MCF 10A (cell line): ENCODE measurements around the gene NTM. TPM values are rescaled to one million over a fixed set of nuclear protein-coding genes. Genes with fewer than 3 reads are reported as not detected.
"Not testable (repeated sequence)": the region's sequence is repeated elsewhere in the genome, so short reads cannot be mapped to it uniquely, and the experiment has no call there.

Source experiments
- BruUV-seq: library from RNA; stranded (reverse); fragments of 400-500 nt; replicated peaks from 2 replicates; lab custom pipeline; 2021; lab: Mats Ljungman, UMichigan
- CTCF ChIA-PET: fragments of 300-600 bp; sonication (Branson Sonifier 250); formaldehyde crosslinking; extraction: SDS; loops from one replicate; lab custom pipeline; 2021; ENCODE audit warnings: antibody characterized with exemption, inconsistent platforms; lab: Yijun Ruan, JAX
- POLR2A ChIA-PET: fragments of 300-600, 350-650 bp; sonication (Branson Sonifier 250); formaldehyde crosslinking; extraction: SDS; loops from one replicate; lab custom pipeline; 2020; ENCODE audit warnings: antibody characterized with exemption, inconsistent platforms; lab: Yijun Ruan, JAX
- DNase-seq: peaks from one replicate; pipeline ENCODE4 v3.0.0-alpha.2; 2018; ENCODE audit not compliant: unreplicated experiment
- H3K27ac Mint-ChIP-seq: one replicate; pipeline ENCODE4 v1.8.0; 2022; ENCODE audit warnings: mild to moderate bottlenecking, low read depth, mixed read lengths; ENCODE audit not compliant: unreplicated experiment
- H3K27me3 Mint-ChIP-seq: one replicate; pipeline ENCODE4 v1.8.0; 2022; ENCODE audit warnings: mixed read lengths; ENCODE audit not compliant: insufficient read depth, unreplicated experiment
- H3K36me3 Mint-ChIP-seq: one replicate; pipeline ENCODE4 v1.8.0; 2022; ENCODE audit warnings: mild to moderate bottlenecking, moderate library complexity, mixed read lengths; ENCODE audit not compliant: insufficient read depth, unreplicated experiment
- H3K4me1 Mint-ChIP-seq: one replicate; pipeline ENCODE4 v1.8.0; 2022; ENCODE audit warnings: mixed read lengths; ENCODE audit not compliant: insufficient read depth, unreplicated experiment
- H3K4me3 Mint-ChIP-seq: one replicate; pipeline ENCODE4 v1.8.0; 2022; ENCODE audit warnings: mild to moderate bottlenecking, moderate library complexity, mixed read lengths; ENCODE audit not compliant: unreplicated experiment
- H3K9me3 Mint-ChIP-seq: one replicate; pipeline ENCODE4 v1.8.0; 2022; ENCODE audit warnings: mixed read lengths; ENCODE audit not compliant: unreplicated experiment
- CTCF ChIP-seq: fragments of 200-600 bp; IDR thresholded peaks from one replicate; pipeline ENCODE4 v1.8.0; 2022; ENCODE audit warnings: antibody characterized with exemption, mild to moderate bottlenecking; ENCODE audit not compliant: unreplicated experiment
- intact Hi-C: fragments of 100-400 bp; cut with micrococcal nuclease; formaldehyde crosslinking; loops from 2 replicates; pipeline ENCODE4 v1.14.1; 2022
- total RNA-seq: library from RNA; stranded (reverse); gene quantifications from 2 replicates; pipeline ENCODE4 v1.2.3, GENCODE V29; 2022

NTM gene
- total RNA-seq, 1 experiment from 2014 or later, result not detected

GRCh38 chr11:131421066-131421855 lies 50.8 kb downstream of the NTM start:
- no peak overlapping the region for H3K4me3 Mint-ChIP-seq
- H3K27me3 Mint-ChIP-seq, result no peaks in the 10 kb centered on the region
- H3K4me1 Mint-ChIP-seq, result no peaks in the 10 kb centered on the region
- no peak overlapping the region for H3K27ac Mint-ChIP-seq
- BruUV-seq, result no TSS peak
- POLR2A ChIA-PET, result no interaction called here
- peaks cover 7% of the 10 kb centered on the region for H3K9me3 Mint-ChIP-seq
- no peaks in the 10 kb centered on the region for H3K36me3 Mint-ChIP-seq
- no peak for TF ChIP-seq CTCF
- DNase-seq, result no peak
- CTCF ChIA-PET, result no interaction called here
- intact Hi-C loops, result no loop called here

- H3K27me3 Mint-ChIP-seq, result no peaks in the 10 kb centered on the region
- no peak for TF ChIP-seq CTCF
Observed at GRCh38 chr11:131422029-131422428, 51.6 kb downstream of the NTM start.

GRCh38 chr11:131422496-131422895 lies 52.1 kb downstream of the NTM start:
- intact Hi-C loops, result no loop called here
- H3K27me3 Mint-ChIP-seq, result no peaks in the 10 kb centered on the region
- CTCF ChIA-PET, result interaction anchor here (0.8 kb wide), 1 partner anchor 444 kb away, joined by 3 read pairs; no protein-coding TSS in a partner anchor
- no peak for TF ChIP-seq CTCF
- H3K4me1 Mint-ChIP-seq, result no peaks in the 10 kb centered on the region
- no peak for DNase-seq
- BruUV-seq, result no TSS peak
- H3K4me3 Mint-ChIP-seq, result no peak overlapping the region
- H3K36me3 Mint-ChIP-seq, result no peaks in the 10 kb centered on the region
- H3K9me3 Mint-ChIP-seq, result peaks cover 9% of the 10 kb centered on the region
- POLR2A ChIA-PET, result no interaction called here
- no peak overlapping the region for H3K27ac Mint-ChIP-seq

More at GRCh38 chr11:131422029-131422428, 51.6 kb downstream of the NTM start:
- intact Hi-C loops, result no loop called here
- ChIA-PET POLR2A (no interaction called here), CTCF (interaction anchor here (0.8 kb wide), 1 partner anchor 443 kb away, joined by 3 read pairs; no protein-coding TSS in a partner anchor)
- Mint-ChIP-seq H3K27ac (no peak overlapping the region), H3K4me3 (no peak overlapping the region), H3K36me3 (no peaks in the 10 kb centered on the region), H3K4me1 (no peaks in the 10 kb centered on the region), H3K9me3 (peaks cover 7% of the 10 kb centered on the region)
- no peak for DNase-seq
- BruUV-seq, result no TSS peak

GRCh38 chr11:131423688-131424087 lies 53.3 kb downstream of the NTM start:
- Mint-ChIP-seq H3K36me3 (no peaks in the 10 kb centered on the region), H3K27ac (no peak overlapping the region), H3K4me3 (no peak overlapping the region), H3K27me3 (no peaks in the 10 kb centered on the region), H3K4me1 (no peaks in the 10 kb centered on the region), H3K9me3 (peaks cover 20% of the 10 kb centered on the region)
- no peak for TF ChIP-seq CTCF
- BruUV-seq, result no TSS peak
- POLR2A ChIA-PET, result no interaction called here
- intact Hi-C loops, result no loop called here
- DNase-seq, result no peak
- CTCF ChIA-PET, result no interaction called here

GRCh38 chr11:131424257-131424876 lies 54.0 kb downstream of the NTM start:
- intact Hi-C loops, BruUV-seq, DNase-seq, H3K27ac Mint-ChIP-seq, POLR2A ChIA-PET, H3K27me3 Mint-ChIP-seq, H3K4me3 Mint-ChIP-seq, H3K36me3 Mint-ChIP-seq, H3K4me1 Mint-ChIP-seq: not testable (repeated sequence)
- H3K9me3 Mint-ChIP-seq, result peaks cover 16% of the 10 kb centered on the region
- CTCF ChIA-PET, result interaction anchor here (0.7 kb wide), 1 partner anchor 15 kb away, joined by 3 read pairs; no protein-coding TSS in a partner anchor
